ENCODE data around the gene CDH18.

The CDH18 gene

DNA sequence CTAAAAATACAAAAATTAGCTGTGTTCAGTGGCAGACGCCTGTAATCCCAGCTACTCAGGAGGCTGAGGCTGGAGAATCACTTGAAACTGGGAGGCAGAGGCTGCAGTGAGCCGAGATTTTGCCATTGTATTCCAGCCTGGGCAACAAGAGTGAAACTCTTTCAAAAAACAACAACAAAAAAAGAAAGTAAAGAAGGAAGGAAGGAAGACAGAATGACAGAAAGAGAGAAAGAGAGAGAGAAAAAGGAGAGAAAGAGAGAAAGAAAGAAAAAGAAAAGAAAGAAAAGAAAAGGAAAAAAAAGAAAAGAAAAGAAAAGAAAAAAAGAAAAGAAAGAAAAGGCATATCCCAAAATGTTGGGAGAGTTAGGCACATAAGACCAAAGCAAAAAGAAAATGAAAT is 278.6 kb downstream of the CDH18 start:
- H3K4me2 ChIP-seq (ENCODE audit: low read length) = no peak overlapping the region
- no peak overlapping the region for H2BK5ac ChIP-seq (ENCODE audit: low read length)
- no peak overlapping the region for H2AK5ac ChIP-seq (ENCODE audit: low read length)
- H3K79me2 ChIP-seq (ENCODE audit: control insufficient read depth, insufficient read depth, low read length) = no peaks in the 10 kb centered on the region
- DNase-seq = no peak
- no peaks in the 10 kb centered on the region for H3K36me3 ChIP-seq (ENCODE audit: control insufficient read depth, insufficient read depth, low read length)
- no CpG with 5 or more reads among the region's 2 CpGs for WGBS (ENCODE audit: extremely low coverage, insufficient coverage, low lambda C conversion rate)
- no peak overlapping the region for H3K18ac ChIP-seq (ENCODE audit: low read length)
- no peaks in the 10 kb centered on the region for H3K27me3 ChIP-seq (ENCODE audit: insufficient read depth, low read length, poor library complexity)
- H2BK15ac ChIP-seq (replicated peaks; ENCODE audit: low read depth) = no peak overlapping the region
- no peak overlapping the region for H4K5ac ChIP-seq (ENCODE audit: low read length)
- no peak overlapping the region for H3K9ac ChIP-seq (ENCODE audit: low read length)
- no peak overlapping the region for H2BK120ac ChIP-seq (ENCODE audit: low read depth, low read length)
- H3K23ac ChIP-seq (ENCODE audit: low read length) = no peak overlapping the region
- H3K27ac ChIP-seq (ENCODE audit: low read depth, low read length) = no peak overlapping the region
- H3K4ac ChIP-seq (ENCODE audit: low read depth, low read length) = no peak overlapping the region
- H4K8ac ChIP-seq (ENCODE audit: low read depth, low read length) = no peak overlapping the region
- no peak overlapping the region for H3K4me3 ChIP-seq (ENCODE audit: low read length)
- H3K56ac ChIP-seq (ENCODE audit: low read length) = no peak overlapping the region
- no peaks in the 10 kb centered on the region for H3K79me1 ChIP-seq (ENCODE audit: low read length)
- no peaks in the 10 kb centered on the region for H3K4me1 ChIP-seq (ENCODE audit: control insufficient read depth, low read depth, low read length)

DNA sequence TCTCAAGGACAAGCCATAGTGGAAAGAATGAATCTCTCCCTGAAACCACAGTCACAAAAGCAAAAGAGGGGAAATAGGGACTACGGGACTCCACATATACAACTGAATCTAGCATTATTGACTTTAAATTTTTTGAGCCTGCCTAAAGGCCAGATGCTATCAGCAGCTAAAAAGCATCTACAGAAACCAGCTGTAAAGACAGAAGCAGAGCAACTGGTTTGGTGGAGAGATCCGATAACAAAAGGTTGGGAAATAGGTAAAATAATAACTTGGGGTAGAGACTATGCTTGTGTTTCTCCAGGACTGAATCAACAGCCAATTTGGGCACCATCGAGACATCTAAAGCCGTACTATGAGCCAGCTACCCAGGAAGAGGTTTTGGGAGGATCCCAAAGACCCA is 281.2 kb downstream of the CDH18 start:
- no peak overlapping the region for H3K4ac ChIP-seq (ENCODE audit: low read depth, low read length)
- no peak overlapping the region for H3K23ac ChIP-seq (ENCODE audit: low read length)
- H3K36me3 ChIP-seq (ENCODE audit: control insufficient read depth, insufficient read depth, low read length) = no peaks in the 10 kb centered on the region
- H3K79me1 ChIP-seq (ENCODE audit: low read length) = no peaks in the 10 kb centered on the region
- no peak overlapping the region for H3K4me3 ChIP-seq (ENCODE audit: low read length)
- no peak overlapping the region for H3K18ac ChIP-seq (ENCODE audit: low read length)
- no peak overlapping the region for H2BK15ac ChIP-seq (replicated peaks; ENCODE audit: low read depth)
- H2BK120ac ChIP-seq (ENCODE audit: low read depth, low read length) = no peak overlapping the region
- H2AK5ac ChIP-seq (ENCODE audit: low read length) = no peak overlapping the region
- no peak for DNase-seq
- H4K8ac ChIP-seq (ENCODE audit: low read depth, low read length) = no peak overlapping the region
- H3K27ac ChIP-seq (ENCODE audit: low read depth, low read length) = no peak overlapping the region
- no peaks in the 10 kb centered on the region for H3K27me3 ChIP-seq (ENCODE audit: insufficient read depth, low read length, poor library complexity)
- H3K79me2 ChIP-seq (ENCODE audit: control insufficient read depth, insufficient read depth, low read length) = no peaks in the 10 kb centered on the region
- H3K9ac ChIP-seq (ENCODE audit: low read length) = no peak overlapping the region
- H3K4me2 ChIP-seq (ENCODE audit: low read length) = no peak overlapping the region
- no peak overlapping the region for H4K5ac ChIP-seq (ENCODE audit: low read length)
- no peaks in the 10 kb centered on the region for H3K4me1 ChIP-seq (ENCODE audit: control insufficient read depth, low read depth, low read length)
- no peak overlapping the region for H2BK5ac ChIP-seq (ENCODE audit: low read length)
- WGBS (ENCODE audit: extremely low coverage, insufficient coverage, low lambda C conversion rate) = no CpG with 5 or more reads among the region's 4 CpGs
- H3K56ac ChIP-seq (ENCODE audit: low read length) = no peak overlapping the region

GRCh38 chr5:19701731-19702130 is 286.3 kb downstream of the CDH18 start:
- no peak overlapping the region for H2BK120ac ChIP-seq (ENCODE audit: low read depth, low read length)
- no peaks in the 10 kb centered on the region for H3K27me3 ChIP-seq (ENCODE audit: insufficient read depth, low read length, poor library complexity)
- no peaks in the 10 kb centered on the region for H3K79me2 ChIP-seq (ENCODE audit: control insufficient read depth, insufficient read depth, low read length)
- no peak overlapping the region for H2AK5ac ChIP-seq (ENCODE audit: low read length)
- no CpG with 5 or more reads among the region's 5 CpGs for WGBS (ENCODE audit: extremely low coverage, insufficient coverage, low lambda C conversion rate)
- H3K4ac ChIP-seq (ENCODE audit: low read depth, low read length) = no peak overlapping the region
- DNase-seq = no peak
- H3K4me2 ChIP-seq (ENCODE audit: low read length) = no peak overlapping the region
- no peak overlapping the region for H3K23ac ChIP-seq (ENCODE audit: low read length)
- no peak overlapping the region for H2BK5ac ChIP-seq (ENCODE audit: low read length)
- H3K36me3 ChIP-seq (ENCODE audit: control insufficient read depth, insufficient read depth, low read length) = no peaks in the 10 kb centered on the region
- no peak overlapping the region for H2BK15ac ChIP-seq (replicated peaks; ENCODE audit: low read depth)
- H3K18ac ChIP-seq (ENCODE audit: low read length) = no peak overlapping the region
- no peak overlapping the region for H4K8ac ChIP-seq (ENCODE audit: low read depth, low read length)
- no peak overlapping the region for H3K9ac ChIP-seq (ENCODE audit: low read length)
- H3K4me1 ChIP-seq (ENCODE audit: control insufficient read depth, low read depth, low read length) = no peaks in the 10 kb centered on the region
- no peak overlapping the region for H3K27ac ChIP-seq (ENCODE audit: low read depth, low read length)
- no peaks in the 10 kb centered on the region for H3K79me1 ChIP-seq (ENCODE audit: low read length)
- H4K5ac ChIP-seq (ENCODE audit: low read length) = no peak overlapping the region
- H3K4me3 ChIP-seq (ENCODE audit: low read length) = no peak overlapping the region
- H3K56ac ChIP-seq (ENCODE audit: low read length) = no peak overlapping the region

DNA sequence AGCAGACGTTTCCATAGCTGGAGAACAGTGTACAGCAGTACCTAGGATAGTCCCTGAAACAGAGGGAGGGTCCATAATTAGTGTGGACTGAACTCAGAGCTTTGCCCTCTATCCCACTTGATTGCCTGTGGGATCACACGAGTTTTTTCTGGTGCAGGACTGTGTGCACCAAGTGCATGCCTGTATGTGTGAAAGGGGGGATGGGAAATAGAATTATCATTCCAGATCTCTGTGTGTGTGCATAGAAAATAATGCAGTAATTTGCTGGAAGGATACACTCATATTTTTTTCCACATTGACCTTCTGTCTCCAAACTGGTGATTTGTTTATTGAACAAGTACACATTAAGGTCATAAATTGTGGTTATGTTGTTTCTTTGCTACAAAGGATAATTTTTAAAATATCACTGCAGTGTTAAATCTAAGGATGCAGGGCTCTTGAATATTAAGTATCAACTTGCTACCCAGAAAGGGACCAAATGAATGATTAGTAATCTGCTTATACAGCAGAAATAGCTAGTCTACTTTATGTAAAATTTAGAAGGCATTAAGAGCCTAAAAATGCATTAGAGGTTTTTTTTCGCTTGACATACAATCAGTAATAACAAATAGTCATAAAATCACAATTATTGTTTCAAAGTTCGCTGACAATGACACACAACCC is 292.9 kb downstream of the CDH18 start:
- no peak for DNase-seq
- H4K8ac ChIP-seq (ENCODE audit: low read depth, low read length) = no peak overlapping the region
- H2BK5ac ChIP-seq (ENCODE audit: low read length) = no peak overlapping the region
- H3K4me1 ChIP-seq (ENCODE audit: control insufficient read depth, low read depth, low read length) = no peaks in the 10 kb centered on the region
- no peaks in the 10 kb centered on the region for H3K79me2 ChIP-seq (ENCODE audit: control insufficient read depth, insufficient read depth, low read length)
- no peak overlapping the region for H3K18ac ChIP-seq (ENCODE audit: low read length)
- no peak overlapping the region for H3K27ac ChIP-seq (ENCODE audit: low read depth, low read length)
- H2BK120ac ChIP-seq (ENCODE audit: low read depth, low read length) = no peak overlapping the region
- H3K4me2 ChIP-seq (ENCODE audit: low read length) = no peak overlapping the region
- H3K4me3 ChIP-seq (ENCODE audit: low read length) = no peak overlapping the region
- no peak overlapping the region for H3K23ac ChIP-seq (ENCODE audit: low read length)
- H2BK15ac ChIP-seq (replicated peaks; ENCODE audit: low read depth) = no peak overlapping the region
- no peaks in the 10 kb centered on the region for H3K27me3 ChIP-seq (ENCODE audit: insufficient read depth, low read length, poor library complexity)
- no peaks in the 10 kb centered on the region for H3K36me3 ChIP-seq (ENCODE audit: control insufficient read depth, insufficient read depth, low read length)
- no peak overlapping the region for H4K5ac ChIP-seq (ENCODE audit: low read length)
- no peaks in the 10 kb centered on the region for H3K79me1 ChIP-seq (ENCODE audit: low read length)
- H2AK5ac ChIP-seq (ENCODE audit: low read length) = no peak overlapping the region
- no peak overlapping the region for H3K4ac ChIP-seq (ENCODE audit: low read depth, low read length)
- H3K56ac ChIP-seq (ENCODE audit: low read length) = no peak overlapping the region
- no peak overlapping the region for H3K9ac ChIP-seq (ENCODE audit: low read length)
- WGBS (ENCODE audit: extremely low coverage, insufficient coverage, low lambda C conversion rate) = no CpG with 5 or more reads among the region's 4 CpGs

- Histone ChIP-seq H3K4me1 (ENCODE audit: control insufficient read depth, low read depth, low read length) (no peaks in the 10 kb centered on the region), H4K5ac (ENCODE audit: low read length) (no peak overlapping the region), H3K4ac (ENCODE audit: low read depth, low read length) (no peak overlapping the region), H3K23ac (ENCODE audit: low read length) (no peak overlapping the region), H2BK15ac (replicated peaks; ENCODE audit: low read depth) (no peak overlapping the region), H3K27me3 (ENCODE audit: insufficient read depth, low read length, poor library complexity) (no peaks in the 10 kb centered on the region), H3K56ac (ENCODE audit: low read length) (no peak overlapping the region), H3K79me1 (ENCODE audit: low read length) (no peaks in the 10 kb centered on the region), H2AK5ac (ENCODE audit: low read length) (no peak overlapping the region), H2BK5ac (ENCODE audit: low read length) (no peak overlapping the region), H3K4me3 (ENCODE audit: low read length) (no peak overlapping the region), H3K4me2 (ENCODE audit: low read length) (no peak overlapping the region), H3K9ac (ENCODE audit: low read length) (no peak overlapping the region), H3K18ac (ENCODE audit: low read length) (no peak overlapping the region), H4K8ac (ENCODE audit: low read depth, low read length) (no peak overlapping the region), H2BK120ac (ENCODE audit: low read depth, low read length) (no peak overlapping the region), H3K27ac (ENCODE audit: low read depth, low read length) (no peak overlapping the region), H3K79me2 (ENCODE audit: control insufficient read depth, insufficient read depth, low read length) (no peaks in the 10 kb centered on the region), H3K36me3 (ENCODE audit: control insufficient read depth, insufficient read depth, low read length) (no peaks in the 10 kb centered on the region)
- no CpG with 5 or more reads among the region's 1 CpG for WGBS (ENCODE audit: extremely low coverage, insufficient coverage, low lambda C conversion rate)
- DNase-seq = peak; percentile 14
These were observed 297.0 kb downstream of the CDH18 start for GRCh38 chr5:19690978-19691377.

- H4K5ac ChIP-seq (ENCODE audit: low read length) = no peak overlapping the region
- H3K23ac ChIP-seq (ENCODE audit: low read length) = no peak overlapping the region
- no CpG with 5 or more reads among the region's 3 CpGs for WGBS (ENCODE audit: extremely low coverage, insufficient coverage, low lambda C conversion rate)
- no peaks in the 10 kb centered on the region for H3K4me1 ChIP-seq (ENCODE audit: control insufficient read depth, low read depth, low read length)
- no peaks in the 10 kb centered on the region for H3K79me2 ChIP-seq (ENCODE audit: control insufficient read depth, insufficient read depth, low read length)
- H3K4ac ChIP-seq (ENCODE audit: low read depth, low read length) = no peak overlapping the region
- no peak overlapping the region for H2BK5ac ChIP-seq (ENCODE audit: low read length)
- no peaks in the 10 kb centered on the region for H3K79me1 ChIP-seq (ENCODE audit: low read length)
- H3K4me3 ChIP-seq (ENCODE audit: low read length) = no peak overlapping the region
- H2AK5ac ChIP-seq (ENCODE audit: low read length) = no peak overlapping the region
- no peak overlapping the region for H3K56ac ChIP-seq (ENCODE audit: low read length)
- no peak overlapping the region for H3K4me2 ChIP-seq (ENCODE audit: low read length)
- H2BK120ac ChIP-seq (ENCODE audit: low read depth, low read length) = no peak overlapping the region
- DNase-seq = no peak
- H3K18ac ChIP-seq (ENCODE audit: low read length) = no peak overlapping the region
- H2BK15ac ChIP-seq (replicated peaks; ENCODE audit: low read depth) = no peak overlapping the region
- H3K9ac ChIP-seq (ENCODE audit: low read length) = no peak overlapping the region
- no peak overlapping the region for H3K27ac ChIP-seq (ENCODE audit: low read depth, low read length)
- H3K36me3 ChIP-seq (ENCODE audit: control insufficient read depth, insufficient read depth, low read length) = no peaks in the 10 kb centered on the region
- H3K27me3 ChIP-seq (ENCODE audit: insufficient read depth, low read length, poor library complexity) = no peaks in the 10 kb centered on the region
- no peak overlapping the region for H4K8ac ChIP-seq (ENCODE audit: low read depth, low read length)
These were observed 302.5 kb downstream of the CDH18 start for GRCh38 chr5:19685473-19685872.
